Glutamatergic neuron (in vitro differentiated cells): Measurements from ENCODE around the gene RPL7A. TPM values are rescaled to one million over a fixed set of nuclear protein-coding genes. Genes with fewer than 3 reads are reported as not detected.
"Not testable (repeated sequence)": the region's sequence is repeated elsewhere in the genome, so short reads cannot be mapped to it uniquely, and the experiment has no call there.

ENCODE experiments used
- DNase-seq: peaks from one replicate; pipeline ENCODE4 v3.0.0; 2022
- H3K27ac Mint-ChIP-seq: one replicate; pipeline ENCODE4 v1.8.0; 2020; ENCODE audit warnings: mild to moderate bottlenecking, mixed read lengths, inconsistent platforms; ENCODE audit not compliant: unreplicated experiment
- H3K27me3 Mint-ChIP-seq: one replicate; pipeline ENCODE4 v1.8.0; 2020; ENCODE audit warnings: mild to moderate bottlenecking, moderate library complexity, mixed read lengths, inconsistent platforms; ENCODE audit not compliant: unreplicated experiment
- H3K36me3 Mint-ChIP-seq: one replicate; pipeline ENCODE4 v1.8.0; 2020; ENCODE audit warnings: mild to moderate bottlenecking, mixed read lengths, inconsistent platforms; ENCODE audit not compliant: unreplicated experiment
- H3K4me1 Mint-ChIP-seq: one replicate; pipeline ENCODE4 v1.8.0; 2020; ENCODE audit warnings: mild to moderate bottlenecking, low read depth, mixed read lengths, inconsistent platforms; ENCODE audit not compliant: unreplicated experiment
- H3K4me3 Mint-ChIP-seq: one replicate; pipeline ENCODE4 v1.8.0; 2020; ENCODE audit warnings: mild to moderate bottlenecking, mixed read lengths, inconsistent platforms; ENCODE audit not compliant: unreplicated experiment
- H3K9me3 Mint-ChIP-seq: one replicate; pipeline ENCODE4 v1.8.0; 2020; ENCODE audit warnings: mild to moderate bottlenecking, moderate library complexity, mixed read lengths, inconsistent platforms; ENCODE audit not compliant: unreplicated experiment
- CTCF ChIP-seq: fragments of 200-600 bp; sonication (generic); IDR thresholded peaks from one replicate; pipeline ENCODE4 v1.5.0; 2021; ENCODE audit not compliant: partially characterized antibody, unreplicated experiment
- total RNA-seq: library from RNA; stranded (reverse); fragmentation: NEBNext Ultra II Directional; extraction: Animal tissue kit (Norgen Biotek cat#: 25700); gene quantifications from one replicate; pipeline ENCODE4 v1.2.1, GENCODE V29; 2021; ENCODE audit not compliant: unreplicated experiment

The RPL7A gene
- total RNA-seq, 1 donor from 2014 or later: 1,442 TPM

GRCh38 chr9:133307301-133307700 lies 40.7 kb upstream of the RPL7A start:
- Mint-ChIP-seq H3K27me3 (peaks cover 3% of the 10 kb centered on the region), H3K9me3 (peaks cover 9% of the 10 kb centered on the region), H3K4me1 (peaks cover 14% of the 10 kb centered on the region), H3K36me3 (peaks cover 20% of the 10 kb centered on the region), H3K27ac (no peak overlapping the region), H3K4me3 (no peak overlapping the region)
- no peak for TF ChIP-seq CTCF
- no peak for DNase-seq

- H3K36me3 Mint-ChIP-seq: peaks cover 18% of the 10 kb centered on the region
- peaks cover 9% of the 10 kb centered on the region for H3K9me3 Mint-ChIP-seq
- no peak for TF ChIP-seq CTCF
These were observed 38.4 kb upstream of the RPL7A start for GRCh38 chr9:133309608-133310007.

GRCh38 chr9:133315997-133316396 lies 32.0 kb upstream of the RPL7A start:
- H3K4me3 Mint-ChIP-seq: no peak overlapping the region
- no peaks in the 10 kb centered on the region for H3K4me1 Mint-ChIP-seq
- no peak for TF ChIP-seq CTCF
- no peaks in the 10 kb centered on the region for H3K36me3 Mint-ChIP-seq
- peaks cover 5% of the 10 kb centered on the region for H3K27me3 Mint-ChIP-seq
- H3K27ac Mint-ChIP-seq: no peak overlapping the region
- DNase-seq: no peak
- H3K9me3 Mint-ChIP-seq: peaks cover 4% of the 10 kb centered on the region

More at GRCh38 chr9:133309608-133310007, 38.4 kb upstream of the RPL7A start:
- Mint-ChIP-seq H3K4me1 (peaks cover 12% of the 10 kb centered on the region), H3K27ac (no peak overlapping the region), H3K4me3 (no peak overlapping the region), H3K27me3 (peaks cover 3% of the 10 kb centered on the region)
- DNase-seq: no peak

GRCh38 chr9:133317551-133317950 lies 30.5 kb upstream of the RPL7A start:
- H3K4me3 Mint-ChIP-seq, H3K4me1 Mint-ChIP-seq, H3K9me3 Mint-ChIP-seq, DNase-seq, H3K27me3 Mint-ChIP-seq, H3K27ac Mint-ChIP-seq, H3K36me3 Mint-ChIP-seq: not testable (repeated sequence)

- Mint-ChIP-seq H3K36me3 (peaks cover 13% of the 10 kb centered on the region), H3K4me1 (no peaks in the 10 kb centered on the region), H3K9me3 (peaks cover 13% of the 10 kb centered on the region), H3K27me3 (peaks cover 5% of the 10 kb centered on the region), H3K27ac (no peak overlapping the region), H3K4me3 (no peak overlapping the region)
- DNase-seq: no peak
- TF ChIP-seq CTCF: no peak
These were observed 27.6 kb upstream of the RPL7A start for GRCh38 chr9:133320421-133320881.
